Stimulated activated CD8-positive, alpha-beta memory T cell treated with anti-CD3 and anti-CD28 coated beads, Interleukin-2, amount 100 ng/mL, for 1 hour (primary cell): ENCODE measurements around the gene EPS15.
"Not testable (repeated sequence)": the region's sequence is repeated elsewhere in the genome, so short reads cannot be mapped to it uniquely, and the experiment has no call there.

ENCODE experiments used
- DNase-seq, 2 donors: peaks; one replicate each; pipeline ENCODE4 v3.0.0-alpha.2; 2020; ENCODE audit warnings: low read depth in 2 of 2

EPS15 gene

GRCh38 chr1:51472359-51472758 lies 46.7 kb downstream of the EPS15 start:
- no peak for DNase-seq

GRCh38 chr1:51469518-51469917 lies 49.5 kb downstream of the EPS15 start:
- no peak for DNase-seq

- no peak for DNase-seq
Observed at GRCh38 chr1:51464828-51465227, 54.2 kb downstream of the EPS15 start.

- no peak for DNase-seq
Observed at GRCh38 chr1:51463561-51463960, 55.5 kb downstream of the EPS15 start.

DNA sequence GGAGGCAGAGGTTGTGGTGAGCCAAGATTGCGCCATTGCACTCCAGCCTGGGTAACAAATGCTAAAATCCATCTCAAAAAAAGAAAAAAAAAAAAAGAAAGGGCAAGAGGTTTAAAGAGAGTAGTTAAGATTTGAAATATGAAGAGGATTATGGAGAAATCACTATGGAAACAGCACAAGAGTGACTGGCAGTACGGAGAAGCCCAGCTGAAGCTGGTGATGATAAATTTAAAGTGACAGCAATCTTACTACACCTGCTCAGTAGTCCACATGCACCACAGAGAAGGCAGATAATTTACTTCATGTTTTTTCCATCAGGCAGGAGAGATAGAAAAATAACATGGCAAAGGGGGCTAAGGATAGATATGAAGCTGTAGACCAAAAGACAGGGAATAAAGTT lies 56.8 kb downstream of the EPS15 start:
- not testable (repeated sequence) for DNase-seq

DNA sequence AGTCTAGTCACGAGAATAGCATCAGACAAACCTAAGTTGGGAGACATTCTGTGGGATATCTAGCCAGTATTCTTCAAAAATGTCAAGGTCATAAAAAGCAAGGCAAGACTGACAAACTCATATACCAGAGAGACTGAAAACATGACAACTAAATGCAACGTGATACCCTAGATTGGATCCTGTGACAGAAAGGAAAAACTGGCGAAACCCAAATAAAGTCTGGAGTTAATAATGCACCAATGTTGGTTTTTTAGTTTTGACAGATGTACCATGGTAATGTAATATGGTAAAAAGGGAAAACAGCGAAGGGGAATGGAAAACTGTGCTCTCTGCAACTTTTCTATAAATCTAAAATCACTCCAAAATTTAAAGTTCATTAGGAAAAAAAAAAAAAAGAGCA lies 64.5 kb downstream of the EPS15 start:
- DNase-seq = no peak

GRCh38 chr1:51453010-51453409 lies 66.1 kb downstream of the EPS15 start:
- DNase-seq = no peak

DNA sequence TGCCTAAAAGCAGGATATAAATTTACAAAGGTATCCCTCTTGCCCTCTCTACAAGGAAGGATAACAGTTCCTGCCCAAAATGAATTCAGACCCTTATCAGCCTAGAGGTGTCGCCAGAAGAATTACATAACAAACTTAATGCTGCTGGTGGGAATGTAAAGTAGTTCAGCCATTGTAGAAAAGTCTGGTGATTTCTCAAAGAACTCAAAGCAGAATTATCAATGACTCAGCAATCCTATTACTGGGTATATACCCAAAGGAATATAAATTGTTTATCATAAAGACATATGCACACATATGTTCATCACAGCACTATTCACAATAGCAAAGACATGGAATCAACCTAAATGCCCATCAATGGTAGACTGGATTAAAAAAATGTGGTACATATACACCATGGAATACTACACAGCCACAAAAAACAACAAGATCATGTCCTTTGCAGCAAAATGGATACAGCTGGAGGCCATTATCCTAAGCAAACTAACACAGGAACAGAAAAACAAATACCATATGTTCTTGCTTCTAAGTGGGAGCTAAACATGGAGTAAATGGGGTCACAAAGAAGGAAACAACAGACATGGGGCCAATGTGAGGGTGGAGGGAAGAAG lies 70.1 kb downstream of the EPS15 start:
- DNase-seq = not testable (repeated sequence)

- DNase-seq = no peak
Observed at GRCh38 chr1:51445351-51446090, 73.5 kb downstream of the EPS15 start.

DNA sequence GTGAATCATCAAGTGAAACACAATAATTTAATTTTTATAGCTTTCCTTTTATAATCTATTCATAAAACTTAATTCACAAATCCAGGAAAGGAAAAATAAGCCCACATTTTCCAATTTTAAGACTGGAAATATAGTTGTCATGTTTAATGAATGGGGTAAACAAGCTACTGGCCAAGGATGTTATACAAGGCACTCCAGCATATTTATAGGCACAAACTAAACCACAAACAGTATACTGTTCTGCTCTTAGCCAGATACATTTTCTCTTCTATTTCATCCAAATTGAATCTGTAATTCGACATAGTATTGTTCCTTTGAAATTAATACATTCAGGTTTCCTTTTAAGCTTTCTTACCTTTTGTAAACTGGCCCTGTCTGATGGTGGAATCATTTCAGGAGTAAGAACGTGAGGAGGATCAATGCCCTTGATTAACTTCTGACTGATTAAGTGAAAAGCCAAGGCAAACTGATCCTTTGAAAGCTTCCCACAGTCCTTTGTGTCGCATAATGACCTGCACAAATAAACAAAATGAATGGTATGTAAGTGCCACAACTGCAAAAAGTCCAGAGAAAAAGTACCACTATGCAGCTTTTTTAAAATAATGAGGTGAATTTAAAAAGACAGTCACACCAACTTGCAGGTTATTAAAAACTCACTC lies 74.4 kb downstream of the EPS15 start:
- DNase-seq = no peak

- DNase-seq = no peak
Observed at GRCh38 chr1:51444096-51444495, 75.0 kb downstream of the EPS15 start.

GRCh38 chr1:51443555-51443954 lies 75.5 kb downstream of the EPS15 start:
- DNase-seq = no peak

GRCh38 chr1:51442616-51443015 lies 76.5 kb downstream of the EPS15 start:
- no peak for DNase-seq

DNA sequence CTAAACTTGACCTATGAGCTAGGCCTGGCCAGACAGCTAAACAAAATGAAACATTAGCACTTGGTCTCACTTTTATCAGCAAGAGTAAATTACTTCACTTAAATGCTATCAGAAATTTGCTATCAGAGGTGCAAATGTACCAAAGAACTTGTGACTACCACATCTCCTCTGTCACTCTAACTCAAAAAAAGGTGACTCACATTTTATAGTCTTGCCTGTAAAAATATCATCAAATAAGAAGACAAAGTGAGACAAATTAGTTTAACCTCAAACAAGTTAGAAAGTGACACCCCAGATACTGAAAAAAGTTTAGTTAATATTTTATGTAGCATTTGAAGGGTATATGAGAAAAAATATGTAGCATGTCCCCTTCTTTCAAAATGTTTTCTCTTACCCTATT lies 76.9 kb downstream of the EPS15 start:
- no peak for DNase-seq

GRCh38 chr1:51439895-51440294 lies 79.2 kb downstream of the EPS15 start:
- DNase-seq = no peak

GRCh38 chr1:51439053-51439452 lies 80.0 kb downstream of the EPS15 start:
- DNase-seq = no peak

GRCh38 chr1:51437391-51437790 lies 81.7 kb downstream of the EPS15 start:
- DNase-seq = not testable (repeated sequence)

- no peak for DNase-seq
Observed at GRCh38 chr1:51435878-51436277, 83.2 kb downstream of the EPS15 start.

DNA sequence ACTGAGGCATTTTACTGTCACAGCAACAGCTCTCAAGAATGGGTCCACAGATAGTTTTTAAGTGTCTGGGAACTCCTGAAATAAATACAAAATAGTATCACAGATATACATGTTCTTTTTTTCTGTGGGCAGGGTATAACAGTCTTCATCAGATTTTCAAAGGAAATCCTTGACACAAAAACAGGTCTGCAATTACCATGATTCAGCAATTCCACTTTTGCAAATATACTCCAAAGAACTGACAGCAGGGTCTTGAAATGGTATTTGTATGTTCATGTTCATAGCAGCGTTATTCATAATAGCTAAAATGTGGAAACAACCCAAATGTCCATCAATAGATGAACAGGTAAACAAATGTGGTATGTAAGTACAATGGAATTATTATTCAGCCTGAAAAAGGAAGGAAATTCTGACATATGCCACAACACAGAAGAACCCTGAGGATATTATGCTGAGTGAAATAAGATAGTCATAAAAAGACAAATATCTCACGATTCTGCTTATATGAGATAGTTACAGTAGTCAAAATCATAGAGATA lies 85.0 kb downstream of the EPS15 start:
- no peak for DNase-seq

GRCh38 chr1:51433269-51433971 lies 85.6 kb downstream of the EPS15 start:
- DNase-seq = no peak

DNA sequence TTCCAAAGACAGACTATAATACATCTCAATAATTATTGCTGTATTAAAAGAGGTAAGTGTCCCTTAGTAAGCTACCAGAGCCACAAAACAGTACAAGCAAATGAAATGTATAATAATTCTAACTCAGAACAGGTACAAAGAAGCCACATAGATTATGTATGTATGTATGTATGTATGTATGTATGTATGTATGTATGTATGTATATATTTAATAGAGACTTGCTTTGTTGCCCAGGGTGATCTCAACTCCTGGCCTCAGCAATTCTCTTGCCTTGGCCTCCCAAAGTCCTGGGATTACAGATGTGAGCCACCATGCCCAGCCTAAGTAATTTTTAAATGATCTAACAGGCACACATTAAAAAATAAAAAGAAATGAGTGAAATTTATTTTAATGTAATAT lies 86.9 kb downstream of the EPS15 start:
- DNase-seq = no peak

- DNase-seq = no peak
Observed at GRCh38 chr1:51427438-51427837, 91.6 kb downstream of the EPS15 start.
